Measurements from ENCODE around the gene DGKH.

DGKH gene

GRCh38 chr13:42114278-42114677 is 65.8 kb downstream of the DGKH start:
- Histone ChIP-seq H2AFZ (ENCODE audit: low read depth, low read length) (no peak overlapping the region), H3K9me3 (ENCODE audit: insufficient read depth, low read length) (no peaks in the 10 kb centered on the region), H3K4me3 (ENCODE audit: low read length) (no peak overlapping the region), H3K4me2 (ENCODE audit: low read length) (no peak overlapping the region), H3K9ac (ENCODE audit: low read length) (no peak overlapping the region), H3K36me3 (replicated peaks; ENCODE audit: low read depth, low read length) (no peaks in the 10 kb centered on the region), H4K20me1 (ENCODE audit: insufficient read depth, low read length) (0 out of 2 replicates have a peak, but pooled peaks cover 2% of the 10 kb centered on the region), H3K27me3 (ENCODE audit: low read depth, low read length) (no peaks in the 10 kb centered on the region), H3K4me1 (ENCODE audit: low read length) (peaks cover 9% of the 10 kb centered on the region), H3K27ac (ENCODE audit: low read length) (no peak overlapping the region), H3K79me2 (ENCODE audit: low read length) (no peaks in the 10 kb centered on the region)
- TF ChIP-seq CTCF (IDR thresholded peaks at IDR 0.05; ENCODE audit: low read depth, low read length) (no peak), EZH2phosphoT487 (IDR thresholded peaks at IDR 0.05; ENCODE audit: low read depth) (no peak)

- Histone ChIP-seq H2AFZ (ENCODE audit: low read depth, low read length) (no peak overlapping the region), H3K27me3 (ENCODE audit: low read depth, low read length) (no peaks in the 10 kb centered on the region), H3K4me2 (ENCODE audit: low read length) (no peak overlapping the region), H3K9me3 (ENCODE audit: insufficient read depth, low read length) (no peaks in the 10 kb centered on the region), H3K9ac (ENCODE audit: low read length) (no peak overlapping the region), H3K79me2 (ENCODE audit: low read length) (no peaks in the 10 kb centered on the region), H3K4me1 (ENCODE audit: low read length) (peaks cover 12% of the 10 kb centered on the region), H4K20me1 (ENCODE audit: insufficient read depth, low read length) (0 out of 2 replicates have a peak, but pooled peaks cover 2% of the 10 kb centered on the region), H3K4me3 (ENCODE audit: low read length) (no peak overlapping the region), H3K36me3 (replicated peaks; ENCODE audit: low read depth, low read length) (no peaks in the 10 kb centered on the region), H3K27ac (ENCODE audit: low read length) (no peak overlapping the region)
- TF ChIP-seq CTCF (IDR thresholded peaks at IDR 0.05; ENCODE audit: low read depth, low read length), result no peak
- TF ChIP-seq EZH2phosphoT487 (IDR thresholded peaks at IDR 0.05; ENCODE audit: low read depth), result no peak
These were observed 66.5 kb downstream of the DGKH start for GRCh38 chr13:42114912-42115311.

- no peak overlapping the region for H3K4me2 ChIP-seq (ENCODE audit: low read length)
- no peaks in the 10 kb centered on the region for H3K79me2 ChIP-seq (ENCODE audit: low read length)
- H3K4me1 ChIP-seq (ENCODE audit: low read length), result peaks cover 11% of the 10 kb centered on the region
- TF ChIP-seq CTCF (IDR thresholded peaks at IDR 0.05; ENCODE audit: low read depth, low read length), result no peak
- no peak for TF ChIP-seq EZH2phosphoT487 (IDR thresholded peaks at IDR 0.05; ENCODE audit: low read depth)
- H3K36me3 ChIP-seq (replicated peaks; ENCODE audit: low read depth, low read length), result no peaks in the 10 kb centered on the region
- H3K27me3 ChIP-seq (ENCODE audit: low read depth, low read length), result no peaks in the 10 kb centered on the region
- H3K27ac ChIP-seq (ENCODE audit: low read length), result no peak overlapping the region
- H3K9me3 ChIP-seq (ENCODE audit: insufficient read depth, low read length), result no peaks in the 10 kb centered on the region
- no peak overlapping the region for H3K4me3 ChIP-seq (ENCODE audit: low read length)
- H2AFZ ChIP-seq (ENCODE audit: low read depth, low read length), result no peak overlapping the region
- H3K9ac ChIP-seq (ENCODE audit: low read length), result no peak overlapping the region
- no peaks in the 10 kb centered on the region for H4K20me1 ChIP-seq (ENCODE audit: insufficient read depth, low read length)
These were observed 67.8 kb downstream of the DGKH start for GRCh38 chr13:42116225-42116624.

- H3K79me2 ChIP-seq (ENCODE audit: low read length), result no peaks in the 10 kb centered on the region
- no peaks in the 10 kb centered on the region for H4K20me1 ChIP-seq (ENCODE audit: insufficient read depth, low read length)
- no peak for TF ChIP-seq EZH2phosphoT487 (IDR thresholded peaks at IDR 0.05; ENCODE audit: low read depth)
- TF ChIP-seq CTCF (IDR thresholded peaks at IDR 0.05; ENCODE audit: low read depth, low read length), result no peak
- H3K27me3 ChIP-seq (ENCODE audit: low read depth, low read length), result no peaks in the 10 kb centered on the region
- no peak overlapping the region for H3K4me2 ChIP-seq (ENCODE audit: low read length)
- no peak overlapping the region for H2AFZ ChIP-seq (ENCODE audit: low read depth, low read length)
- H3K9me3 ChIP-seq (ENCODE audit: insufficient read depth, low read length), result no peaks in the 10 kb centered on the region
- peaks cover 11% of the 10 kb centered on the region for H3K4me1 ChIP-seq (ENCODE audit: low read length)
- no peak overlapping the region for H3K9ac ChIP-seq (ENCODE audit: low read length)
- H3K27ac ChIP-seq (ENCODE audit: low read length), result no peak overlapping the region
- no peaks in the 10 kb centered on the region for H3K36me3 ChIP-seq (replicated peaks; ENCODE audit: low read depth, low read length)
- no peak overlapping the region for H3K4me3 ChIP-seq (ENCODE audit: low read length)
These were observed 70.6 kb downstream of the DGKH start for GRCh38 chr13:42119041-42119440.
